Activated CD4-positive, alpha-beta T cell treated with anti-CD3 and anti-CD28 coated beads for 1 hour (primary cell): Measurements from ENCODE around the gene MINDY2.
"Not testable (repeated sequence)": the region's sequence is repeated elsewhere in the genome, so short reads cannot be mapped to it uniquely, and the experiment has no call there.

ENCODE experiments used
- DNase-seq: peaks from one replicate; pipeline ENCODE4 v3.0.0-alpha.2; 2020

The MINDY2 gene

GRCh38 chr15:58752716-58753115 lies 18.4 kb upstream of the MINDY2 start:
- DNase-seq: no peak

DNA sequence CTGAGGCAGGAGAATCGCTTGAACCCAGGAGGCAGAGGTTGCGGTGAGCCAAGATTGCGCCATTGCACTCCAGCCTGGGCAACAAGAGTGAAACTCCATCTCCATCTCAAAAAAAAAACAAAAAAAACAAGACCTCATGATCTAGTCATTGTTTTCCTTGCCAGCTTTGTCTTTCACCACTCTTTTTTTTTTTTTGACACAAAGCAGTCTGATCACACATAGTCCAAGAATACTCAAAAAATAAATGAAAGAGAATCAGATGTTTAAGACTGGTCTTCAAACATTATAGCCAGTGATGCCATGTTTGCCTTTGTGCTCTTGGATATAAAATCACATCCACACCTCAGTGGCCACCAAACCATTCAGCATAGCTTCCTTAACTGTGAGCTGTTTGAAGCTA lies 15.8 kb upstream of the MINDY2 start:
- DNase-seq: no peak

- DNase-seq: no peak
These were observed 15.1 kb upstream of the MINDY2 start for GRCh38 chr15:58755956-58756355.

- DNase-seq: no peak
These were observed 13.0 kb upstream of the MINDY2 start for GRCh38 chr15:58758141-58758540.

- no peak for DNase-seq
These were observed 10.6 kb upstream of the MINDY2 start for GRCh38 chr15:58760385-58761009.

DNA sequence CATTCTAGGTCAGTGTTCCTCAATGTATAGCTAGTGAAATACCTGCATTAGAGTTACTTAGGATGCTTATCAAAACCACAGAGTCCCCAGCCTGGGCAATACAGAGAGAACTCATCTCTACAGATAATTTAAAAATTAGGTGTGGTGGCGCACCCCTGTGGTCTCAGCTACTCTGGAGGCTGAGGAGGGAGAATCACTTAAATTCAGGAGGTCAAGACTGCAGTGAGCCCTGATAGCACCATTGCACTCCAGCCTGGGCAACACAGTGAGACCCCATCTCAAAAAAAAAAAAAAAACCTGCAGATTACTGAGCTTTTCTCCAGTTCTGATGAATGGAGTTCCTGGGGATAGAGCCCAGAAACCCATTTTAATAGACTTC lies 10.1 kb upstream of the MINDY2 start:
- DNase-seq: no peak

DNA sequence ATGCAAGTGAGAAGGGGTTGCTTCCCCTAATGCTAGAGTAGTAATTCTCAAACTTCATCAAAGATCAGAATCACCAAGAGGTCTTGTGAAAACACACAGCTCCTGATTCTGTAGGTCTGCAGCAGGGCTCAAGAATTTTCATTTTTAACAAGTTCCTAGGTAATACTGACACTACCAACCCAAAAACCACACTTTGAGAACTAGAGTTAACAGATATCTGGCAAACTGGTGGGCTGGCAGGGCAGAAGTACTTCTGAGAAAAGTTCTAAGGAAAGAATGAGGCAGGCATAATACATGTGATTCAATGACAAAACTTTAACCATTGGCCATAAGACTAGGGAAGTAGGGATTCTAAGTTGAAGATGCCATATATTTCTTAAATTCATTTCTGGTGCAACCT lies 8.8 kb upstream of the MINDY2 start:
- no peak for DNase-seq

- no peak for DNase-seq
These were observed 8.4 kb upstream of the MINDY2 start for GRCh38 chr15:58762731-58763130.

DNA sequence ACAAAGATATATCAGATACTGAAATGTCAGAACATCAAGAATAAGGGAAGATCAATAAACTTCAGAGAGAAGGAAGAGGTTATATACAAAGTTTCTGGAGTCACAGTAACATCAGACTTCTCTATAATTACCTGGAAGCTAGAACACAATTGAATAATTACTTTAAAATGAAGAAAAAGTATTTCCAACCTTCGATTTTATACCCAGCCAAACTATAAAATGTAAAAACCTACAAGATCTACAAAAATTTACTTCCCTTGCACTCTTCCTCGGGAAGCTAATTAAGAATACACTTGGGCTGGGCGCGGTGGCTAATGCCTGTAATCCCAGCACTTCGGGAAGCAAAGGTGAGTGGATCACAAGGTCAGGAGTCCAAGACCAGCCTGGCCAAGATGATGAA lies 6.6 kb upstream of the MINDY2 start:
- no peak for DNase-seq

DNA sequence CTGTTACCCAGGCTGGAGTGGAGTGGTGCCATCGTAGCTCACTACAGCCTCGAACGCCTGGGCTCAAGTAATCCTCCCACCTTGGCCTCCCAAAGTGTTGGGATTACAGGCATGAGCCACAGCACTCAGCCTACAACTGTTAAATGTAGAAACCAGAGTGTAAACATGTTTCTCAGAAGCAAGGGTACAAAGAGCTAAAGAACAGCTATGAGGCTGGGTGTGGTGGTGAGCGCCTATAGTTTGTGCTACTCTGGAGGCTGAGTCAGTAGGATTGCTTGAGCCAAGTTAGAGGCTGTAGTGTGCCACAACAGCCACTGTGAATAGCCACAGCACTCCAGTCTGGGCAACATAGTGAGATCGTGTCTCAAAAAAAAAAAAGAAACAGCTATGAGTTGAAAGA lies 4.8 kb upstream of the MINDY2 start:
- DNase-seq: no peak

- DNase-seq: not testable (repeated sequence)
These were observed 2.5 kb upstream of the MINDY2 start for GRCh38 chr15:58768601-58769004.

- no peak for DNase-seq
These were observed 614 bp upstream of the MINDY2 start for GRCh38 chr15:58770519-58770856.

DNA sequence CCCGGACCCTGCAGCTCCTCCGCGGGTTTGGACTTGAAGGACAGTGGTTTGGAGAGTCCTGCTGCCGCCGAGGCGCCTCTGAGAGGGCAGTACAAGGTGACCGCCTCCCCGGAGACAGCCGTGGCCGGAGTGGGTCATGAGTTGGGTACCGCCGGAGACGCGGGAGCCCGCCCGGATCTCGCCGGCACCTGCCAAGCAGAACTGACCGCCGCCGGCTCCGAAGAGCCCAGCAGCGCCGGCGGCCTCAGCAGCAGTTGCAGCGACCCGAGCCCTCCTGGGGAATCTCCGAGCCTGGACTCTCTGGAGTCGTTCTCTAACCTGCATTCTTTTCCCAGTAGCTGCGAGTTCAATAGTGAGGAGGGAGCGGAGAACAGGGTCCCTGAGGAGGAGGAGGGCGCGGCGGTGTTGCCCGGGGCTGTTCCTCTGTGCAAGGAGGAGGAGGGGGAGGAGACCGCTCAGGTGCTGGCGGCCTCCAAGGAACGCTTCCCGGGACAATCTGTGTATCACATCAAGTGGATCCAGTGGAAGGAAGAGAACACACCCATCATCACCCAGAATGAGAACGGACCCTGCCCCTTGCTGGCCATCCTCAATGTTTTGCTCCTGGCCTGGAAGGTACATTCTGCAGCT lies 634 bp downstream of the MINDY2 start:
- DNase-seq: peak; percentile 8

DNA sequence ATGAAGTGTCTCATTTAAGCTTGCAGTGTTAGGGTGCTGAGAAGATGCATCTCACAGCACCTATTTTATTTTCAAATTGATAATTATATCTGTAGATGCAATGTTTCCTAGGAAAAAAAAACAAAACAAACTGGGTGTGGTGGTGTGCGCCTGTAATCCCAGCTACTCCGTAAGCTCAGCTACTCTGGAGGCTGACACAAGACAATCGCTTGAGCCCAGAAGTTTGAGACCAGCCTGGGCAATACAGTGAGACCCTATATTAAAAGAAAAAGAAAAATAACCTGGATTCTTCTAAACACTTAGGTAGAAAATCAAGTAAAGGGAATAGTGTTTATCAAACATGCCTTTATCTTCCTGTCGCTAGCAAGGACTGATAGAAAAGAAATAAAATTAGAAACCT lies 1.9 kb downstream of the MINDY2 start:
- no peak for DNase-seq

DNA sequence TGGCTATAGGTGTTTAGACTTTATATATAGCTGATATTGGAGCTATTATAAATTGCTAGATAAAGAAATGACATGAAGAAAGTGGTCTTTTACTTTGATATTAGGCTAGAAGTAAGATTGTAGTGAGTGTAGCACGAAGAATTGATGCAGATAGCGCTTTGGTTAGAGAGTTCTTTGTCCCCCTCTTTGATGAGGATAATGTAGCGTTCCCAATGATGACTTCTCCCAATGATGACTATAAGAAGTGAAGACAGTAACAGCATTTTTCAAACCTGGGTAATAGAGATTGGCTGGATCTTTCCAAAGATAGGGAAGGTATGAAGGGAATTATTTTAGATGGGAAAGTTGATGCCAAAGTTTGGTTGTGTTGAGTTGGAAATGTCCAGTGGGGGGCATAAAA lies 4.3 kb downstream of the MINDY2 start:
- DNase-seq: no peak

GRCh38 chr15:58777107-58777506 lies 6.0 kb downstream of the MINDY2 start:
- DNase-seq: no peak

DNA sequence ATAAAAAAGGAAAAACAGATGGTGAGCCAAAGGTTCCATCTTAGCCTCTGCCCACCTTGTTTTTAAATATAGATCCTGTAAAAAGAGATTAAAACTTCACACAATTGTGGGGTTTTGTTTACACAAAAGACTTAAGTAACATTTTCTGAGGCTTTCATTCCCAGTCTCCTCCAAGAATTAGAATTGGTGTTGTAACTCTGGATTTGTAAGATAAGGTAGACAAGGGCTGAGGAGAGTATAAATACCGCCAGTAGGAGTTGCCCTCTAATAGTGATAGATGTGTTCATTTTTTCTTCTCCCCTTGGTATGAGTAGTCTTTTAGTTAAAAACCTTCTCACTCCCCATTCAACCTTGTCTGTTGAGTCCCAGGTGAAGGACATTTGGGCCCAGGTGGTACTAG lies 8.5 kb downstream of the MINDY2 start:
- DNase-seq: no peak

GRCh38 chr15:58785355-58785754 lies 14.3 kb downstream of the MINDY2 start:
- no peak for DNase-seq

- DNase-seq: no peak
These were observed 17.1 kb downstream of the MINDY2 start for GRCh38 chr15:58788056-58788710.

DNA sequence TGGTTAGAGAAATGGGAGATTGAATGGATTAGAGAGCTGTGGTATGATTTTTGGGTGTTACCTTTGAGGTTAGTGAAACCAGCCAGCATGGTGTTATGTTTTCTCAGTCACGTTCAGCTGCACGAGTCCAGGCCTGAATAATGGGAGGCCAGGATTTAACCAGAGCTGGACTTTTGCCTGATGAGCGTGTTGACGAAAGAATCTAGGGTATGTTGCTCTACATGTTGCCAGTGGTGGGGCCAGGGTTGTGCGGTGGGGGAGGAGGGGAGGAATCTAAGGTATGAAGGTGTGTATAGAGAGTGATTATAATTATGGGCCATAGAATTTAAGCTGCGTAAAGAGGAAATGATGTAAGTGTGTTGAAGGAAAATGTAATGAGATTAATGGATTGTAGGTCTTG lies 22.8 kb downstream of the MINDY2 start:
- DNase-seq: no peak

DNA sequence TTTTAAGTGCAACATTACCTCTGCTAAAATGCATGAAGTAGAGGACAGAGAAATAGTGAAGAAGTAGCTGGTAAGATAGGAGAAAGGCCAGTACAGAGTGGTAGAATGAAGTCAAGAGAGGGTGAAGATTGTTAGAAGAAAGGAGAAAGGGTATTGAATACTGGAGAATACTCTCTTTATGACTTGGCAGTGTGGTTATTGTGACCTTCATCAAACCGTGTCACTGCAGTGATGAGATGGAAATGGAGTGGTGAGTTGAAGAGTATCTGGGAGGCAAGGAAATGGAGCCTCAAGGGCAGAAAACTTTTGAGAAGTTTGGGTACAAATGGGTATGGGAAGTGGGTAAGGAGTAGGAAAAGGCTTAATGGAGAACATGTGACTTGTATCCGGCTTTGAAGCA lies 24.7 kb downstream of the MINDY2 start:
- DNase-seq: no peak

DNA sequence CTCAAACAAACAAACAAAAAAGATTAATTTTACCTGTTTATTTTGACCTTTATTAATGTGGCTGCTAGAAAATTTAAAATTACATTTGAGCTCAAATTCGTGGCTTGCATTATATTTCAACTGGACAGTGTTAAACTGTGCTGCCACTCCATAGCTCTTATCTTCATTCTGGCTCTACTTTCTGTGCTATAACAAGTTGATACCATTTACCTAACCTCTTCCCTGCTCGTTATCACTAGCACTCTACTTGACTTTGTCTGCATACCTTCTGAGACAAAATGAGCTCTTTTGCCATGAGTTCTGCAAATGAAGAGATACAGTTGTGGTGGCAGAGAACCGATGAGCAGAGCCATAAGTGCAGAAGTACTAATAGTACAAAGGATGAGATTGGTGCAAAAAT lies 26.4 kb downstream of the MINDY2 start:
- no peak for DNase-seq

DNA sequence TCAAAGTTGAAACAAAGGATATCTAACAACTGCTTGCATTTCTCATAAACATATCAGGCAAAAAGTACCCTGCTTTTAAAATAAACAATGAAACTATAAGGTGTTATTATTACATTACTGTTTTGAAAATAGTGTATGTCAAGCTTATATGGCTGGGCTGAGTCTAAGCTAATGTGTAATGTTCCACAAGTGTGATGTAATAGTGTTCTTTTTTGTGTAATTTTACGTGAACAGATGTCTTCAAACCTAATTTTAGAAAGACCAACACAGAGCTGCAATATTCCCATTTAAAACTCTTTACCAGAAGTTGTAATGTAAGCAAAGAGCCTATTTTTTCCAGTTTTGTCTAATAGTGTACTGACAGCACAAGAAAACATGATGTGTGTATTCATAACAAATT lies 34.0 kb downstream of the MINDY2 start:
- no peak for DNase-seq

- not testable (repeated sequence) for DNase-seq
These were observed 52.2 kb downstream of the MINDY2 start for GRCh38 chr15:58823267-58823666.

- no peak for DNase-seq
These were observed 59.5 kb downstream of the MINDY2 start for GRCh38 chr15:58830556-58830955.
